Endometrium (tissue), 2 donors: ENCODE measurements around the gene TXNDC2.

Experiments
- FAIRE-seq: peaks from 2 replicates; lab custom pipeline; 2012; peaks lifted over from hg19 to GRCh38; lab: Jason Lieb, UNC
- donor health status: control.
- donor health status: control.

TXNDC2 gene

GRCh38 chr18:9860682-9861081 lies 25.1 kb upstream of the TXNDC2 start:
- no peak for FAIRE-seq

DNA sequence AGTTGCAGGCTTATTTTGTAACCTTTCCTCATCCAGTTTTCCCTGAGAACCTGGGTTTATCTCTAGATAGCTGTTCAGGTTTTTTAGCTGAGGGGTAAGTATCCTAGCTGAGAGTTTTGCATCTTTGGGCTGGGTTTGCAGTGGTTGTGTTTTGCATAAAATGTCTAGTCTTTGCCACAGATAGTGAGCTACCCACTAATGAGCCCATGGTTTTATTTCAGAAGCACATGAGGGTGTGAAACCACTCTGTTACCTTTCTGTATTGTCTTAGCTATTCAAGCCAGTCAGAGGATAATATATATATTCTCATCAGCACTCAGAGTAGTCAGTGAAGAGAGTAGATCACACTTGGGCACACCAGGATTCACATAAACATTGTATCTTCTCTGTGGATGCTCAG lies 24.6 kb upstream of the TXNDC2 start:
- no peak for FAIRE-seq

DNA sequence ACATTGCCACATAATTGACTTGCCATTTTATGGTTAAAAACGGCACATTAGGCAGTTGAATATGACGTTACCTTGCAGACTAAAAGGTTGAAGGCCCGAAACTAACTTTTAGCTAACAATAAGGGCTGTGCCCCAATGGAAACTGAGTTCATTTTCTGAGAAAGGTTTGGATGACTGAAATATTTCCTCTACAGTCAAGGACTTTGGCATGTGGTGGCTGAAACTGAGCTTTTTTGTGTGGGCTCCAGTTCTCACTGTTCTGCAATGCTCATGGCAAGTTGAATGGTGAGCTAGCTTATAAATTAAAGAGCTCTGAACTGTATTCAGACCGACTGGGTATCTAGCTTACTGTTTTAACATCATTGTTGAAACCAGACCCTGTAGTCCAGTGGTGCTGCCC lies 23.8 kb upstream of the TXNDC2 start:
- FAIRE-seq: no peak

- no peak for FAIRE-seq
These were observed 23.1 kb upstream of the TXNDC2 start for GRCh38 chr18:9862686-9863085.

- no peak for FAIRE-seq
These were observed 22.5 kb upstream of the TXNDC2 start for GRCh38 chr18:9863282-9863681.

DNA sequence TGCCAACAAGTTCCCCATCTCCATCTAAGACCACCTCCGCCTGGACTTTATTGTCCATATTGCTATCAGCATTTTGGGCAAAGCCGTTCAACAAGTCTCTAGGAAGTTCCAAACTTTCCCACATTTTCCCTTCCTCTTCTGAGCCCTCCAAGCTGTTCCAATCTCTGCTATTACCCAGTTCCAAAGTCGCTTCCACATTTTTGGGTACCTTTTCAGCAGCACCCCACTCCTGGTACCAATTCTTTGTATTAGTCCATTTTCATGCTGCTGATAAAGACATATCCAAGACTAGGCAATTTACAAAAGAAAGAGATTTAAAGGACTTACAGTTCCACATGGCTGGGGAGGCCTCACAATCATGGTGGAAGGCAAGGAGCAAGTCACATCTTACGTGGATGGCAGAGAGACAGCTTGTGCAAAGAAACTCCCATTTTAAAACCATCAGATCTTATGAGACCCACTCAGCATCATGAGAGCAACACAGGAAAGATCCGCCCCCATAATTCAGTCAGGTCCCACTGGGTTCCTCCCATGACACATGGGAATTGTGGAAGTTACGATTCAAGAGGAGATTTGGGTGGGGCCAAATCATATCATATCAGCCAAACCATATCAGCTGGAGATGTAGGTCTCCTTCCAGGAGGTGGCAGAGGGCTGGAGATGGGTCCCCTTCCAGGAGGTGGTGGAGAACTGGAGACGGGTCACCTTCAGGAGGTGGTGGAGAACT lies 19.8 kb upstream of the TXNDC2 start:
- no peak for FAIRE-seq

DNA sequence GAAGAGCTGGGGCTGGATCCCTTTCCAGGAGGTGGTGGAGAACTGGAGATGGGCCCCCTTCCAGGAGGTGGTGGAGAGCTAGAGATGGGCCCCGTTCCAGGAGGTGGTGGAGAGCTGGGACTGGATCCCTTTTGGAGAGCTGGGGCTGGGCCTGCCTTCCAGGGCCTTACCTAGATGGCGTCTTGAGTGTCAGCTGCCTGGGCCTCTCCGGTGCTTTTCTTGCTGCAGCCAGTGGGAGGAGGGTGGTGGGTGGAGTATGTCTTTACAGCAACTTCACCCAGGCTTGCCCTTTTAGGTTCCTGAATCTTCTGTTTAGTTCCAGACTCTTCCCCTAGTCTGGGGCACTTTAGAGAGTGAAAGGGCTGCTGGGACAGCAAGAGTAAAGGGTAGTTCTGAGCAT lies 19.1 kb upstream of the TXNDC2 start:
- FAIRE-seq: no peak

DNA sequence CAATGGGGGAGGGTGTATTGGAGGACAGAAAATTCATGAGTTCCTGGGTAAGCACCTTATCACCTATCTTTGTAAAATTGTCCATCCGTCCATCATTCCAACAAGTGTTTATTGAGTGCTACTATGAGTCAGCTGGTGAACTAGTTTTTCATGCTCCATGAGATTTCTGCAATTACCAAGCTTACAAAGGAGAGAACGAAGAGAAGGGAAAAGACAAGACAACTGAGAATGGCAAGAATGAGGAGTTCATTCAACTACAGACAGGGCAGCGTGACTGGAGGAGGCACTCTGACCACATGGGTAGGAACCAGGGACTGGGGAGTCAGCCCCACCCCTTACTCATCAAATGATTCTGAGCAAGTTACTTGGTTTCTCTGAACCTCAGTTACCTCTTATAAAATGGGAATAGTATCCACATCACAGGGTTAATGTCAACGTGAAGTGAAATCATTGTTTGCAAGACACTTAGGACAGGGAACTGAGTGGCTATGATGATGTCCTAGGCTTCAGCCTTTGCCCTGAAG lies 18.6 kb upstream of the TXNDC2 start:
- no peak for FAIRE-seq

- FAIRE-seq: no peak
These were observed 16.7 kb upstream of the TXNDC2 start for GRCh38 chr18:9868857-9869714.

- no peak for FAIRE-seq
These were observed 15.9 kb upstream of the TXNDC2 start for GRCh38 chr18:9869715-9870430.

- no peak for FAIRE-seq
These were observed 15.3 kb upstream of the TXNDC2 start for GRCh38 chr18:9870431-9871008.

DNA sequence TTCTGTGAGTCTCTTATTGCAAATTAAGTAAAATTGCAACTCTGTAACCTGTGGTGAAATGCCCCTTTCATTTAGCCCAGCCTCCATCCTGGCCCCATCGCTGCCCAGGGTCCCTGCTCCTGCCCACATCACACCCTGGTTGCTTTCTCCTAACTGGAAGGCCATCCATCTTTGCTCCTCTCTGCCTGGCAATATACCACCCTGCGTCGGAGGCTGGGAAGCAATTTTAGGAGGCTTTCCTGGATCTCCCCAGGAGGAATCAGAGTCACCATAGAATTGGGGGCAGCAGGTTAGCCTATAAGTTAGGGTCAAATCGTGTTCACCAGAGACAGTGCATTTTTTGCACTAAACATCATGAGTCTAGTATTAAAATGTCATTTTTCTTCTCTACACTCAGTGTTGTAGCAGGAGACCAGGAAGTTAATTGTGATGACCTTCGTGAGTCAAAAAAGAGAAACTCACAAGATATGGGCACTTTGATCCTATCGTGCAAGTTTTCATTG lies 14.5 kb upstream of the TXNDC2 start:
- FAIRE-seq: no peak

GRCh38 chr18:9872823-9873222 lies 12.9 kb upstream of the TXNDC2 start:
- no peak for FAIRE-seq

GRCh38 chr18:9874728-9875127 lies 11.0 kb upstream of the TXNDC2 start:
- no peak for FAIRE-seq

DNA sequence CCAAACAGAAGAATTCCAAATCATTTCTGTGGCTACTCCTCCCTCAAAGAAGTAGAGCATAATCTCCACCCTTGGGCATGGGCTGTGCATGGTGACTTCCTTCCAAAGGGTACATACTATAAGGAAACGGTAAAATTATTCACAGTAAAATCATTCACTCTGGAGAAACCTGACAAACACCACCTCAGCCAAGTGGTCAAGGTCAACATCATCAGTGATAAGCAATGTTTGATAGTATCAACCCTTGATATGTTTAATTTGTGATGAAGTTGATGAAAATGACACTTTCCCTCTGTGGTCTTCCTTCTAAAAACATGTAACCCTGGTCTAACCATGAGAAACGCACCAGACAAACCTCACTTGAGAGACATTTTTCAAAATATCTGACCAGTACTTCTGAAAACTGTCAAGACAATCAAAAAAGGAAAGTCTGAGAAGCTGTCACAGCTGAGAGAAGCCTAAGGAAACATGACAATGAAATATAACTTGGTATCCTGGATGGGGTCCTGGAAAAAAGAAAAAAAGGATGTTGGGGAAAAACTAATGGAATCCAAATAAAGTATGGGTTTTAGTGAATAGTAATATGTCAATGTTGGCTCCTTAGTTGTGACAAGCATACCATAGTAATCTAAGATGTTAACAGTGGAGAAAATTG lies 9.4 kb upstream of the TXNDC2 start:
- no peak for FAIRE-seq

DNA sequence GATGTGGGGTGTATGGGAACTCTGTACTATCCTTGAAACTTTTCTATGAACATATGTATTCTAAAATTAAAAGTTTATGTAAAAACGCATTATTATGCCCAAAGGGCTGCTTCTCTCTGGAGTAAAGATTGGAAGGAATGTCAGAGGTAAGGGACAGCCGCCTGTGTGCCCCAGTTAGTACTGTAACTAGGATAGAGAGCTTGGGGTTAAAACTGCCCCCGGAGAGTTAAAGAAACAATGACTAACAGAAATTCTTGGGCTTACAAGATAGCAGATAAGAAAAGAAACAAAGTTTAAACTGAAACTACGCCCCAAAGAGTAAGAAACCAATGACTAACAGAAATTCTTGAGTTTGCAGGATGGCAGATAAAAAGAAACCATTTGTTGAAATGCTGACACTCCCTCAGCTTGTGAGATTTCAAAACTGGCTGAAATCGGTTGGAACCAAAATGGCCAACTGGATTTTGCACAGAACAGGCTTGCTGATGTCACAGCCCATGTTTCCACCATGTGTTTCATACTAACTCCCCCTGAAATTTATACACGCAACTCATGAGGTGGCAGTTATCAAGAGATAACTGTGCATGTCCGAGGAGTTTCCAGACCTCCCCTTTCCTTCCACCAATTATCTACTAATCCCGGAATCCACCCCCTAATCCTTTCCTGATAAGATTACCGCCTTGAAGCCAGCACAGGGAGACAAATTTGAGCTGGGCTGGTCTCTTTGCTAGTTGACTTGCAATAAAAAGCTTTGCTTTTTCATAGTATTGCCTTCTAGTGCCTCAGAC lies 8.7 kb upstream of the TXNDC2 start:
- FAIRE-seq: no peak

GRCh38 chr18:9877655-9878014 lies 8.1 kb upstream of the TXNDC2 start:
- FAIRE-seq: no peak

- no peak for FAIRE-seq
These were observed 7.7 kb upstream of the TXNDC2 start for GRCh38 chr18:9878095-9878494.

GRCh38 chr18:9878783-9879242 lies 7.0 kb upstream of the TXNDC2 start:
- FAIRE-seq: no peak

DNA sequence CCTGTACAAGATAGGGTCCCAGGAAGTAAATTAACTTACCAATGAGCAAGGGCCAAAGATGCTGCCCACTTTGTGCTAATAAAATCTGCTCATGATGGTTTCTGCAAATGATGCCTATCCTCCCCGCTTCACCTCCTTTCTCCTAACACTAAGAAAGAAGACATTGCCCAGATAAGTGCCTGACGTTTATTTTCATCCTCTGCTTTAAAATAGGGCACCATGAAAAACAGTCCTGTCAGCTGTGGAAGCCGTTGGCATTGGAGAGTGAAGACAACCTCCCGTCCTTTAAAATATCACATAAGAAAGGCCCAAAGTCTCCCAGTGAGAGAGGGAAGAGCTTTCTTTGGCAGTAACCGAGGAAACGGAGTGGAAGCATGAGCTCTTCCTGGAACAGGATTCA lies 1.7 kb upstream of the TXNDC2 start:
- FAIRE-seq: no peak
